ENCODE data around the gene ADAMTS9.

Gene ADAMTS9

GRCh38 chr3:64651741-64652241 is 36.0 kb downstream of the ADAMTS9 start:
- no peak for DNase-seq (ENCODE audit: low read depth)

- no peak for DNase-seq (ENCODE audit: low read depth)
Measured at GRCh38 chr3:64651303-64651702, 36.5 kb downstream of the ADAMTS9 start.

GRCh38 chr3:64650715-64651114 is 37.1 kb downstream of the ADAMTS9 start:
- peak; percentile 6 for DNase-seq (ENCODE audit: low read depth)

GRCh38 chr3:64650096-64650622 is 37.6 kb downstream of the ADAMTS9 start:
- DNase-seq (ENCODE audit: low read depth) = no peak

- DNase-seq (ENCODE audit: low read depth) = no peak
Measured at GRCh38 chr3:64648927-64649906, 38.6 kb downstream of the ADAMTS9 start.

GRCh38 chr3:64647825-64648224 is 40.0 kb downstream of the ADAMTS9 start:
- DNase-seq (ENCODE audit: low read depth) = no peak

- no peak for DNase-seq (ENCODE audit: low read depth)
Measured at GRCh38 chr3:64645243-64645642, 42.6 kb downstream of the ADAMTS9 start.

- DNase-seq (ENCODE audit: low read depth) = no peak
Measured at GRCh38 chr3:64644483-64644882, 43.3 kb downstream of the ADAMTS9 start.

- DNase-seq (ENCODE audit: low read depth) = no peak
Measured at GRCh38 chr3:64642327-64643151, 45.3 kb downstream of the ADAMTS9 start.

GRCh38 chr3:64638981-64639481 is 48.8 kb downstream of the ADAMTS9 start:
- no peak for DNase-seq (ENCODE audit: low read depth)

- DNase-seq (ENCODE audit: low read depth) = no peak
Measured at GRCh38 chr3:64638511-64638910, 49.3 kb downstream of the ADAMTS9 start.

- DNase-seq (ENCODE audit: low read depth) = no peak
Measured at GRCh38 chr3:64634417-64634816, 53.4 kb downstream of the ADAMTS9 start.

GRCh38 chr3:64631951-64632350 is 55.8 kb downstream of the ADAMTS9 start:
- DNase-seq (ENCODE audit: low read depth) = no peak

- no peak for DNase-seq (ENCODE audit: low read depth)
Measured at GRCh38 chr3:64627471-64628321, 60.1 kb downstream of the ADAMTS9 start.

GRCh38 chr3:64627042-64627441 is 60.8 kb downstream of the ADAMTS9 start:
- DNase-seq (ENCODE audit: low read depth) = no peak

GRCh38 chr3:64625381-64625780 is 62.4 kb downstream of the ADAMTS9 start:
- no peak for DNase-seq (ENCODE audit: low read depth)

GRCh38 chr3:64623125-64623524 is 64.7 kb downstream of the ADAMTS9 start:
- DNase-seq (ENCODE audit: low read depth) = no peak

GRCh38 chr3:64621726-64622395 is 65.9 kb downstream of the ADAMTS9 start:
- DNase-seq (ENCODE audit: low read depth) = no peak

GRCh38 chr3:64621275-64621674 is 66.5 kb downstream of the ADAMTS9 start:
- no peak for DNase-seq (ENCODE audit: low read depth)

- DNase-seq (ENCODE audit: low read depth) = no peak
Measured at GRCh38 chr3:64620020-64620419, 67.8 kb downstream of the ADAMTS9 start.

- no peak for DNase-seq (ENCODE audit: low read depth)
Measured at GRCh38 chr3:64619216-64619615, 68.6 kb downstream of the ADAMTS9 start.
